ENCODE measurements around the gene SCFD1. TPM values are rescaled to one million over a fixed set of nuclear protein-coding genes. Genes with fewer than 3 reads are reported as not detected.
"Not testable (repeated sequence)": the region's sequence is repeated elsewhere in the genome, so short reads cannot be mapped to it uniquely, and the experiment has no call there.

Gene SCFD1
- total RNA-seq, 2 donors from 2014 or later, result 46.8 to 58.3 TPM

GRCh38 chr14:30625533-30625932 is 3.4 kb downstream of the SCFD1 start:
- DNase-seq (ENCODE audit: low spot score), result no peak
- no peaks in the 10 kb centered on the region for H3K9me3 ChIP-seq
- H3K27me3 ChIP-seq (replicated peaks; ENCODE audit: insufficient read depth), result no peaks in the 10 kb centered on the region
- no peak overlapping the region for H3K27ac ChIP-seq
- H3K4me1 ChIP-seq (ENCODE audit: control insufficient read depth in 1 of 2, low read depth in 2 of 2), result peaks cover 16 to 31% of the 10 kb centered on the region in 2 donors
- H3K36me3 ChIP-seq, result peaks cover 3% of the 10 kb centered on the region
- ATAC-seq (ENCODE audit: insufficient number of reproducible peaks, low FRiP score, low read depth), result no peak
- TF ChIP-seq CTCF (IDR thresholded peaks at IDR 0.05), result no peak
- H3K4me3 ChIP-seq, result no peak overlapping the region

GRCh38 chr14:30629432-30629831 is 7.3 kb downstream of the SCFD1 start:
- ATAC-seq (ENCODE audit: insufficient number of reproducible peaks, low FRiP score, low read depth); H3K36me3 ChIP-seq; H3K9me3 ChIP-seq; H3K27me3 ChIP-seq (replicated peaks; ENCODE audit: insufficient read depth); H3K4me3 ChIP-seq; DNase-seq (ENCODE audit: low spot score); H3K27ac ChIP-seq: not testable (repeated sequence)
- peaks cover 5 to 13% of the 10 kb centered on the region in 2 donors for H3K4me1 ChIP-seq (ENCODE audit: control insufficient read depth in 1 of 2, low read depth in 2 of 2)

- Histone ChIP-seq H3K36me3 (peaks cover 16% of the 10 kb centered on the region), H3K4me1 (ENCODE audit: control insufficient read depth in 1 of 2, low read depth in 2 of 2) (peaks cover 0 to 10% of the 10 kb centered on the region in 2 donors), H3K27me3 (replicated peaks; ENCODE audit: insufficient read depth) (no peaks in the 10 kb centered on the region), H3K9me3 (no peaks in the 10 kb centered on the region), H3K4me3 (no peak overlapping the region), H3K27ac (no peak overlapping the region)
- no peak for ATAC-seq (ENCODE audit: insufficient number of reproducible peaks, low FRiP score, low read depth)
- no peak for DNase-seq (ENCODE audit: low spot score)
- TF ChIP-seq CTCF (IDR thresholded peaks at IDR 0.05), result no peak
Observed at GRCh38 chr14:30630248-30630647, 8.1 kb downstream of the SCFD1 start.

- H3K4me1 ChIP-seq (ENCODE audit: control insufficient read depth in 1 of 2, low read depth in 2 of 2), result no peaks in the 10 kb centered on the region
- ATAC-seq (ENCODE audit: insufficient number of reproducible peaks, low FRiP score, low read depth) (no peak), DNase-seq (ENCODE audit: low spot score) (no peak)
- peaks cover 16% of the 10 kb centered on the region for H3K36me3 ChIP-seq
- H3K27ac ChIP-seq, result no peak overlapping the region
- no peaks in the 10 kb centered on the region for H3K27me3 ChIP-seq (replicated peaks; ENCODE audit: insufficient read depth)
- H3K4me3 ChIP-seq, result no peak overlapping the region
- no peaks in the 10 kb centered on the region for H3K9me3 ChIP-seq
- no peak for TF ChIP-seq CTCF (IDR thresholded peaks at IDR 0.05)
Observed at GRCh38 chr14:30632730-30633129, 10.6 kb downstream of the SCFD1 start.

GRCh38 chr14:30638926-30639325 is 16.8 kb downstream of the SCFD1 start:
- peaks cover 12% of the 10 kb centered on the region for H3K36me3 ChIP-seq
- H3K4me1 ChIP-seq (ENCODE audit: control insufficient read depth in 1 of 2, low read depth in 2 of 2), result no peaks in the 10 kb centered on the region
- H3K4me3 ChIP-seq, result no peak overlapping the region
- H3K27ac ChIP-seq, result no peak overlapping the region
- TF ChIP-seq CTCF (IDR thresholded peaks at IDR 0.05), result no peak
- no peak for DNase-seq (ENCODE audit: low spot score)
- ATAC-seq (ENCODE audit: insufficient number of reproducible peaks, low FRiP score, low read depth), result no peak
- H3K9me3 ChIP-seq, result no peaks in the 10 kb centered on the region
- H3K27me3 ChIP-seq (replicated peaks; ENCODE audit: insufficient read depth), result no peaks in the 10 kb centered on the region

- no peak for DNase-seq (ENCODE audit: low spot score)
- ATAC-seq (ENCODE audit: insufficient number of reproducible peaks, low FRiP score, low read depth), result no peak
- H3K4me1 ChIP-seq (ENCODE audit: control insufficient read depth in 1 of 2, low read depth in 2 of 2), result no peaks in the 10 kb centered on the region
- no peaks in the 10 kb centered on the region for H3K27me3 ChIP-seq (replicated peaks; ENCODE audit: insufficient read depth)
- H3K36me3 ChIP-seq, result peaks cover 16% of the 10 kb centered on the region
- no peaks in the 10 kb centered on the region for H3K9me3 ChIP-seq
- no peak overlapping the region for H3K4me3 ChIP-seq
- H3K27ac ChIP-seq, result no peak overlapping the region
- no peak for TF ChIP-seq CTCF (IDR thresholded peaks at IDR 0.05)
Observed at GRCh38 chr14:30641207-30641606, 19.1 kb downstream of the SCFD1 start.

GRCh38 chr14:30644462-30644861 is 22.3 kb downstream of the SCFD1 start:
- not testable (repeated sequence) for ATAC-seq (ENCODE audit: insufficient number of reproducible peaks, low FRiP score, low read depth); H3K4me3 ChIP-seq; DNase-seq (ENCODE audit: low spot score); H3K27me3 ChIP-seq (replicated peaks; ENCODE audit: insufficient read depth); H3K27ac ChIP-seq; H3K9me3 ChIP-seq; H3K4me1 ChIP-seq (ENCODE audit: control insufficient read depth in 1 of 2, low read depth in 2 of 2)
- H3K36me3 ChIP-seq, result peaks cover 18% of the 10 kb centered on the region

All from thoracic aorta (tissue), 2 donors.